SK-N-SH treated with all-trans-retinoic acid at 6 μM for 48 hours (cell line): ENCODE data around the gene RNF26.
A peak's percentile ranks its signal among the peaks of the same experiment; 100 is the strongest.

Experiments used
- ATAC-seq: fragments of 200-7000 bp; cut with Tn5 transposase; 3 replicates; pipeline ENCODE4 v1.9.1; 2020; ENCODE audit warnings: mild to moderate bottlenecking, moderate library complexity
- ARNTL ChIP-seq: fragments of 450-650 bp; formaldehyde crosslinking; IDR thresholded peaks from 2 replicates; pipeline ENCODE4 v1.5.0; 2020; ENCODE audit warnings: low read depth, mild to moderate bottlenecking, moderate library complexity, borderline replicate concordance
- BACH2 ChIP-seq: fragments of 250-450 bp; sonication (Bioruptor Pico); IDR thresholded peaks from 2 replicates; pipeline ENCODE4 v1.9.0; 2021; ENCODE audit warnings: mild to moderate bottlenecking, borderline replicate concordance
- CREB5 ChIP-seq: fragments of 250-450 bp; sonication (Bioruptor Pico); IDR thresholded peaks from 2 replicates; pipeline ENCODE4 v1.5.1; 2020; ENCODE audit warnings: low read depth, mild to moderate bottlenecking, moderate library complexity
- CSDC2 ChIP-seq: fragments of 250-450 bp; sonication (Bioruptor Pico); IDR thresholded peaks from 2 replicates; pipeline ENCODE4 v1.5.0; 2020; ENCODE audit warnings: mild to moderate bottlenecking, moderate library complexity
- ESRRG ChIP-seq: fragments of 250-450 bp; sonication (Bioruptor Pico); IDR thresholded peaks from 2 replicates; pipeline ENCODE4 v1.6.1; 2021; ENCODE audit warnings: mild to moderate bottlenecking
- GLIS3 ChIP-seq: fragments of 250-450 bp; sonication (Bioruptor Pico); IDR thresholded peaks from 2 replicates; pipeline ENCODE4 v1.5.0; 2020; ENCODE audit warnings: mild to moderate bottlenecking, moderate library complexity
- ISL1 ChIP-seq: fragments of 250-450 bp; sonication (Bioruptor Pico); IDR thresholded peaks from 2 replicates; pipeline ENCODE4 v2.1.2; 2022; ENCODE audit warnings: mild to moderate bottlenecking, moderate library complexity
- POU6F1 ChIP-seq: fragments of 250-450 bp; sonication (Bioruptor Pico); IDR thresholded peaks from 2 replicates; pipeline ENCODE4 v1.8.0; 2021; ENCODE audit warnings: low read depth, mild to moderate bottlenecking, moderate library complexity, borderline replicate concordance
- PPARA ChIP-seq: fragments of 250-450 bp; sonication (Bioruptor Pico); IDR thresholded peaks from 2 replicates; pipeline ENCODE4 v1.5.0; 2020; ENCODE audit warnings: mild to moderate bottlenecking, borderline replicate concordance
- RARB ChIP-seq: fragments of 250-450 bp; sonication (Bioruptor Pico); IDR thresholded peaks from 2 replicates; pipeline ENCODE4 v1.8.0; 2021; ENCODE audit warnings: mild to moderate bottlenecking, moderate library complexity
- SNAI2 ChIP-seq: fragments of 250-450 bp; sonication (Bioruptor Pico); IDR thresholded peaks from 2 replicates; pipeline ENCODE4 v1.5.0; 2020; ENCODE audit warnings: mild to moderate bottlenecking, moderate library complexity
- TCF4 ChIP-seq: fragments of 250-450 bp; sonication (Bioruptor Pico); IDR thresholded peaks from 2 replicates; pipeline ENCODE4 v1.8.0; 2021; ENCODE audit warnings: mild to moderate bottlenecking, moderate library complexity, borderline replicate concordance
- TOX ChIP-seq: fragments of 250-450 bp; sonication (Bioruptor Pico); IDR thresholded peaks from 2 replicates; pipeline ENCODE4 v1.8.0; 2021; ENCODE audit warnings: mild to moderate bottlenecking, moderate library complexity, borderline replicate concordance
- TSHZ2 ChIP-seq: fragments of 250-450 bp; sonication (Bioruptor Pico); IDR thresholded peaks from 2 replicates; pipeline ENCODE4 v1.5.0; 2020; ENCODE audit warnings: mild to moderate bottlenecking, moderate library complexity
- ZC3H10 ChIP-seq: fragments of 250-450 bp; sonication (Bioruptor Pico); IDR thresholded peaks from 2 replicates; pipeline ENCODE4 v1.5.1; 2021; ENCODE audit warnings: mild to moderate bottlenecking, moderate library complexity
- ZFP3 ChIP-seq: fragments of 250-450 bp; sonication (Bioruptor Pico); IDR thresholded peaks from 2 replicates; pipeline ENCODE4 v1.5.0; 2020; ENCODE audit warnings: mild to moderate bottlenecking, moderate library complexity
- ZFP30 ChIP-seq: fragments of 450-650 bp; formaldehyde crosslinking; IDR thresholded peaks from 2 replicates; pipeline ENCODE4 v1.5.0; 2022; ENCODE audit warnings: mild to moderate bottlenecking, moderate library complexity
- ZNF565 ChIP-seq: fragments of 450-650 bp; formaldehyde crosslinking; conservative IDR thresholded peaks from 2 replicates; pipeline ENCODE4 v1.5.0; 2020; ENCODE audit warnings: low read depth, mild to moderate bottlenecking, moderate library complexity
- ZNF70 ChIP-seq: fragments of 450-650 bp; formaldehyde crosslinking; IDR thresholded peaks from 2 replicates; pipeline ENCODE4 v1.5.0; 2020; ENCODE audit warnings: mild to moderate bottlenecking, moderate library complexity

Gene RNF26

DNA sequence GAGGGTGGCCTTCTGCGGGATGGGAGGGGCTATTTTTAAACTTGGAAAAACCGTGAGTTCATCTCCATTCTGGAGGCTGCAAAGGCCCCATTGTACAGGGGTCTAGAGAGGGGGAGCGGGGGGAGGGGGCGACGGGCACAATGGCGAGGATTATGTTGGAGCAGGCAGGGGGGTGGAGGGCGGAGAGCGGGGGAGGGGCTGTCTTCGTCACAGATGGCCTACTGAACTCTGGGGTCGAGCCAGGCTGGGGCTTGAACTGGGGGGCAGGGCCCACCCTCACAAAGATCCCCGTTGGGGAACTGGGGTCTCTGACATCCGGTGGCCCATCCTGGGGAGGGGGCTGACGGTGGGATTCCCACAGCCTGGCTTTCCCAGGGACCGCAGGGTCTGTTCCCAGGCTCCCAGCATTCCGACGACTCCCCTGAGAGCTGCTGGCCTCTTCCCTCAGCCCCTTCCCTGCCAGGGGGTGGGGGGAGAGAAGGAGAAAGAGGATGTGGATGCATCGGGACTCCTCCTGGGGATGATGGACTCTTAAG is 14.0 kb upstream of the RNF26 start:
- no peak for ATAC-seq

GRCh38 chr11:119320776-119321524 is 13.4 kb upstream of the RNF26 start:
- TF ChIP-seq RARB (CRISPR knock-in tag): no peak
- TF ChIP-seq TOX: no peak
- no peak for TF ChIP-seq BACH2
- no peak for ATAC-seq

More for the DNA sequence above, 14.0 kb upstream of the RNF26 start:
- TF ChIP-seq ZC3H10 (CRISPR knock-in tag) (no peak), CSDC2 (CRISPR knock-in tag) (no peak), TSHZ2 (CRISPR knock-in tag) (no peak), ZFP3 (CRISPR knock-in tag) (no peak), GLIS3 (no peak), ZNF565 (CRISPR knock-in tag) (no peak), PPARA (CRISPR knock-in tag) (no peak), ESRRG (no peak), CREB5 (CRISPR knock-in tag) (no peak), ZNF70 (no peak), POU6F1 (CRISPR knock-in tag) (no peak), SNAI2 (CRISPR knock-in tag) (no peak)

- 0 out of 3 replicates have a peak, but pooled peaks have one; percentile 14 for ATAC-seq
Measured at GRCh38 chr11:119322360-119322739, 12.0 kb upstream of the RNF26 start.

More at GRCh38 chr11:119322360-119322739, 12.0 kb upstream of the RNF26 start:
- TF ChIP-seq TCF4 (CRISPR knock-in tag): no peak
- no peak for TF ChIP-seq ESRRG
- no peak for TF ChIP-seq ZFP3 (CRISPR knock-in tag)
- TF ChIP-seq POU6F1 (CRISPR knock-in tag): no peak
- TF ChIP-seq PPARA (CRISPR knock-in tag): no peak
- TF ChIP-seq RARB (CRISPR knock-in tag): no peak
- no peak for TF ChIP-seq CSDC2 (CRISPR knock-in tag)
- no peak for TF ChIP-seq GLIS3
- TF ChIP-seq ARNTL (CRISPR knock-in tag): no peak
- TF ChIP-seq ZFP30 (CRISPR knock-in tag): no peak
- no peak for TF ChIP-seq CREB5 (CRISPR knock-in tag)
- no peak for TF ChIP-seq SNAI2 (CRISPR knock-in tag)
- no peak for TF ChIP-seq ISL1 (CRISPR knock-in tag)
- no peak for TF ChIP-seq ZC3H10 (CRISPR knock-in tag)
